Osteocyte (in vitro differentiated cells): ENCODE data around the gene KCTD7. TPM values are rescaled to one million over a fixed set of nuclear protein-coding genes. Genes with fewer than 3 reads are reported as not detected.
"Not testable (repeated sequence)": the region's sequence is repeated elsewhere in the genome, so short reads cannot be mapped to it uniquely, and the experiment has no call there.

Experiments used
- DNase-seq: peaks from one replicate; pipeline ENCODE4 v3.0.0; 2021; ENCODE audit warnings: mixed read lengths; ENCODE audit not compliant: unreplicated experiment; ENCODE audit errors: extremely low spot score
- H3K27ac Mint-ChIP-seq: one replicate; pipeline ENCODE4 v1.8.0; 2021; ENCODE audit warnings: mild to moderate bottlenecking, mixed read lengths; ENCODE audit not compliant: unreplicated experiment
- H3K27me3 Mint-ChIP-seq: one replicate; pipeline ENCODE4 v1.8.0; 2021; ENCODE audit warnings: mixed read lengths; ENCODE audit not compliant: unreplicated experiment
- H3K36me3 Mint-ChIP-seq: one replicate; pipeline ENCODE4 v1.8.0; 2021; ENCODE audit warnings: mixed read lengths; ENCODE audit not compliant: unreplicated experiment
- H3K4me1 Mint-ChIP-seq: one replicate; pipeline ENCODE4 v1.8.0; 2021; ENCODE audit warnings: mixed read lengths; ENCODE audit not compliant: unreplicated experiment
- H3K4me3 Mint-ChIP-seq: one replicate; pipeline ENCODE4 v1.8.0; 2021; ENCODE audit warnings: mild to moderate bottlenecking, moderate library complexity, mixed read lengths; ENCODE audit not compliant: unreplicated experiment
- H3K9me3 Mint-ChIP-seq: one replicate; pipeline ENCODE4 v1.8.0; 2021; ENCODE audit warnings: mixed read lengths; ENCODE audit not compliant: unreplicated experiment
- CTCF ChIP-seq: fragments of 200-600 bp; sonication (generic); IDR thresholded peaks from 2 replicates; pipeline ENCODE4 v1.5.0; 2021; ENCODE audit warnings: antibody characterized with exemption, mild to moderate bottlenecking, moderate library complexity
- total RNA-seq: library from RNA; stranded (reverse); gene quantifications from 2 replicates; pipeline ENCODE4 v1.2.1, GENCODE V29; 2021

KCTD7 gene
- total RNA-seq, 1 donor from 2014 or later: 17.2 TPM

- peaks cover 12% of the 10 kb centered on the region for H3K36me3 Mint-ChIP-seq
- TF ChIP-seq CTCF: no peak
- H3K27me3 Mint-ChIP-seq: no peaks in the 10 kb centered on the region
- H3K27ac Mint-ChIP-seq: no peak overlapping the region
- H3K9me3 Mint-ChIP-seq: no peaks in the 10 kb centered on the region
- no peak for DNase-seq
- H3K4me3 Mint-ChIP-seq: no peak overlapping the region
- H3K4me1 Mint-ChIP-seq: peaks cover 16% of the 10 kb centered on the region
Measured at GRCh38 chr7:66631471-66631870, 2.8 kb downstream of the KCTD7 start.

- peaks cover 23% of the 10 kb centered on the region for H3K36me3 Mint-ChIP-seq
- H3K27ac Mint-ChIP-seq: no peak overlapping the region
- H3K4me1 Mint-ChIP-seq: peaks cover 10% of the 10 kb centered on the region
- no peak for TF ChIP-seq CTCF
- no peaks in the 10 kb centered on the region for H3K27me3 Mint-ChIP-seq
- H3K4me3 Mint-ChIP-seq: no peak overlapping the region
- no peak for DNase-seq
- H3K9me3 Mint-ChIP-seq: no peaks in the 10 kb centered on the region
Measured at GRCh38 chr7:66634816-66635215, 6.1 kb downstream of the KCTD7 start.

GRCh38 chr7:66635322-66635981 is 6.8 kb downstream of the KCTD7 start:
- H3K4me1 Mint-ChIP-seq, H3K4me3 Mint-ChIP-seq, DNase-seq, H3K9me3 Mint-ChIP-seq, H3K27me3 Mint-ChIP-seq, H3K27ac Mint-ChIP-seq: not testable (repeated sequence)
- peaks cover 29% of the 10 kb centered on the region for H3K36me3 Mint-ChIP-seq

GRCh38 chr7:66635982-66636546 is 7.4 kb downstream of the KCTD7 start:
- Mint-ChIP-seq H3K36me3 (peaks cover 30% of the 10 kb centered on the region), H3K27ac (peak overlapping the region; percentile 10)
- H3K27me3 Mint-ChIP-seq, DNase-seq, H3K9me3 Mint-ChIP-seq, H3K4me1 Mint-ChIP-seq, H3K4me3 Mint-ChIP-seq: not testable (repeated sequence)

GRCh38 chr7:66638309-66639099 is 9.8 kb downstream of the KCTD7 start:
- no peaks in the 10 kb centered on the region for H3K27me3 Mint-ChIP-seq
- no peak overlapping the region for H3K27ac Mint-ChIP-seq
- DNase-seq: no peak
- H3K4me3 Mint-ChIP-seq: no peak overlapping the region
- H3K36me3 Mint-ChIP-seq: peaks cover 40% of the 10 kb centered on the region
- no peaks in the 10 kb centered on the region for H3K9me3 Mint-ChIP-seq
- H3K4me1 Mint-ChIP-seq: peaks cover 4% of the 10 kb centered on the region
- no peak for TF ChIP-seq CTCF

GRCh38 chr7:66639773-66640172 is 11.1 kb downstream of the KCTD7 start:
- TF ChIP-seq CTCF: no peak
- H3K4me1 Mint-ChIP-seq: no peaks in the 10 kb centered on the region
- no peaks in the 10 kb centered on the region for H3K9me3 Mint-ChIP-seq
- peaks cover 39% of the 10 kb centered on the region for H3K36me3 Mint-ChIP-seq
- DNase-seq: no peak
- no peak overlapping the region for H3K27ac Mint-ChIP-seq
- H3K4me3 Mint-ChIP-seq: no peak overlapping the region
- H3K27me3 Mint-ChIP-seq: no peaks in the 10 kb centered on the region
